ENCODE data around the gene PJVK. TPM values are rescaled to one million over a fixed set of nuclear protein-coding genes. Genes with fewer than 3 reads are reported as not detected.

PJVK gene
- total RNA-seq, 3 donors from 2014 or later = 5.2 to 9.4 (median 6.9) TPM

DNA sequence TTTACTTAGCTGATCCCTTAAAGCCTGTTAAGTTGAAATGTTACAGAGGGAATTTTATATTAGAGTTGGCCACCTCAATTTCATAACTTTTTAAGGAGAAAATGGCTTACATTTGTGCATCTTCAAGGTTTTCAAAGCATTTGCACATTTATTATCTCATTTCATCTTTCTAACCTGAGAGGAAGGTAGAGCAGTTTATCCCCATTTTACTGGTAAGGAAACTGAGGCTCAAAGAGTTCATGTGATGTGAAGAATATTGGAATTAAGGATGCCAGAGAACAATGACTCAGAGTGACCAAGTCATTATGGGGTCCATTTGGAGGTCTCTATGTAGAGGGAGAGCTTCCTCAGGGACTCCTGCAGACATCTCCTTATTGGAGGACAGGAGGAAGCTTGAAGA, 35.2 kb upstream of the PJVK start:
- H3K4me3 ChIP-seq = no peak overlapping the region
- H3K4me1 ChIP-seq = no peaks in the 10 kb centered on the region
- intact Hi-C loops (cut with DNase I; ENCODE audit: low total_unique reads) = no loop called here
- no peaks in the 10 kb centered on the region for H3K9me3 ChIP-seq
- no peak for DNase-seq (ENCODE audit: low spot score in 2 of 2)
- H3K27ac ChIP-seq = no peak overlapping the region
- TF ChIP-seq POLR2A (IDR thresholded peaks at IDR 0.05) (no peak), POLR2AphosphoS5 (IDR thresholded peaks at IDR 0.05) (no peak)
- TF ChIP-seq, protein P1, sequence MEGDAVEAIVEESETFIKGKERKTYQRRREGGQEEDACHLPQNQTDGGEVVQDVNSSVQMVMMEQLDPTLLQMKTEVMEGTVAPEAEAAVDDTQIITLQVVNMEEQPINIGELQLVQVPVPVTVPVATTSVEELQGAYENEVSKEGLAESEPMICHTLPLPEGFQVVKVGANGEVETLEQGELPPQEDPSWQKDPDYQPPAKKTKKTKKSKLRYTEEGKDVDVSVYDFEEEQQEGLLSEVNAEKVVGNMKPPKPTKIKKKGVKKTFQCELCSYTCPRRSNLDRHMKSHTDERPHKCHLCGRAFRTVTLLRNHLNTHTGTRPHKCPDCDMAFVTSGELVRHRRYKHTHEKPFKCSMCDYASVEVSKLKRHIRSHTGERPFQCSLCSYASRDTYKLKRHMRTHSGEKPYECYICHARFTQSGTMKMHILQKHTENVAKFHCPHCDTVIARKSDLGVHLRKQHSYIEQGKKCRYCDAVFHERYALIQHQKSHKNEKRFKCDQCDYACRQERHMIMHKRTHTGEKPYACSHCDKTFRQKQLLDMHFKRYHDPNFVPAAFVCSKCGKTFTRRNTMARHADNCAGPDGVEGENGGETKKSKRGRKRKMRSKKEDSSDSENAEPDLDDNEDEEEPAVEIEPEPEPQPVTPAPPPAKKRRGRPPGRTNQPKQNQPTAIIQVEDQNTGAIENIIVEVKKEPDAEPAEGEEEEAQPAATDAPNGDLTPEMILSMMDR (IDR thresholded peaks at IDR 0.05) = no peak
- no peaks in the 10 kb centered on the region for H3K27me3 ChIP-seq
- no peaks in the 10 kb centered on the region for H3K36me3 ChIP-seq

DNA sequence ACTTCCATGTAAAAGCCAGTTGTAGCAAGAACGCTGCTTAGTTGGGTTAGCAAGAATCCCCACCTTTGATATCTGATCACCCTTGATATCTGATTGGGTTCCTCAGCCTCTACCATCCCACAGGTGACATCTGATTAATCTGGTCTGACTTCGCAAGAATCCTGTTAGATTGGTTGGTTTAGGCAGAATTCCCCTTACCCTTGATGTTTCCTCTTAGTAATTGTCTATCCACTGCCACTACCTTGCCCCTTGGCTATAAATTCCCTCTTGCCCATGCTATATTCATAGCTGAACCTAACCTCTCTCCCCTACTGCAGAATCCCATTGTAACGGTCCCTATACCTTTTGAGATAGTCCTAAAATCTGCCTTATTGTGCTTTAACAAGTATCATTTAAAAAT, 33.3 kb upstream of the PJVK start:
- Histone ChIP-seq H3K4me1 (no peaks in the 10 kb centered on the region), H3K27ac (no peak overlapping the region), H3K27me3 (no peaks in the 10 kb centered on the region), H3K9me3 (no peaks in the 10 kb centered on the region), H3K4me3 (no peak overlapping the region), H3K36me3 (no peaks in the 10 kb centered on the region)
- TF ChIP-seq POLR2AphosphoS5 (IDR thresholded peaks at IDR 0.05) (no peak), POLR2A (IDR thresholded peaks at IDR 0.05) (no peak)
- TF ChIP-seq, protein P1 (IDR thresholded peaks at IDR 0.05) = no peak
- DNase-seq (ENCODE audit: low spot score in 2 of 2) = no peak
- intact Hi-C loops (cut with DNase I; ENCODE audit: low total_unique reads) = no loop called here

DNA sequence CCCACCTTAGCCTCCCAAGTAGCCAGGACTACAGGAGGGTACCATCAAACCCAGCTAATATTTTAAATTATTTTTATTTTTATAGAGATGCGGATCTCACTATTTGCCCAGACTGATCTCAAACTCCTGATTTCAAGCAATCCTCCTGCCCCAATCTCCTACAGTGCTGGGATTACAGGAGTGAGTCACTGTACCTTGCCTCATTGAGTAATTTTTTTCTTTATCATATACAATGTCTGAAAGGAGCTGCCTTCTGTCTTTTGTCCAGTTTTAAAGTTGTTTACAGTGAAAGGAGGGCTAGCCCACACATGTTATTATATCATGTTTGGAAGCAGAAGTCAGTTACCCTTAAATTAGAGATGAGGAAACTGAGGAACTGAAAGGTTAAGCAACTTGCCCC, 32.8 kb upstream of the PJVK start:
- TF ChIP-seq, protein P1 (IDR thresholded peaks at IDR 0.05) = no peak
- no peak for TF ChIP-seq POLR2AphosphoS5 (IDR thresholded peaks at IDR 0.05)
- no peak for TF ChIP-seq POLR2A (IDR thresholded peaks at IDR 0.05)
- Histone ChIP-seq H3K27me3 (no peaks in the 10 kb centered on the region), H3K36me3 (no peaks in the 10 kb centered on the region), H3K4me1 (no peaks in the 10 kb centered on the region), H3K4me3 (no peak overlapping the region), H3K27ac (no peak overlapping the region), H3K9me3 (no peaks in the 10 kb centered on the region)
- intact Hi-C loops (cut with DNase I; ENCODE audit: low total_unique reads) = no loop called here
- no peak for DNase-seq (ENCODE audit: low spot score in 2 of 2)

DNA sequence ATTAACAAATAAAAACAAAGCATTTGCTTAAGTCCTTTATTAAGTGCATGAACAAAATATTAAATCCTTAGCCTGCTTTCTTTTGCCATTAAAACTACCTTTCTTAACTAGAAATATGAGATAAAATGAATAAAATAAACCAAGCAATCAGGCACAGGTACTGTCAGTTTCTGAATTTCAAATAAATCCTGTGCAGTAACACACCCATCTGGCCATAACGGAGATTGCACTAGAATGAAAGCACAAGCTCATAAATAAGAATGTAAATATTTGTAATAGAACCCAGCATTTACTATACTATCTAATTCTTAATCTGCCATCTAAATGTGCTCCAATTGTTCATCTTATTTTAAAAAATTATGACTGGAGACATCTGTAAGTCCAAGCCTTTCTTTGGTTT, 32.1 kb upstream of the PJVK start:
- H3K27me3 ChIP-seq = no peaks in the 10 kb centered on the region
- no peak for TF ChIP-seq POLR2AphosphoS5 (IDR thresholded peaks at IDR 0.05)
- TF ChIP-seq, protein P1 (IDR thresholded peaks at IDR 0.05) = peak in 2 of 3 donors; percentile 18 to 27
- no peak for TF ChIP-seq POLR2A (IDR thresholded peaks at IDR 0.05)
- H3K4me1 ChIP-seq = no peaks in the 10 kb centered on the region
- H3K27ac ChIP-seq = no peak overlapping the region
- H3K36me3 ChIP-seq = no peaks in the 10 kb centered on the region
- peaks cover 0 to 2% of the 10 kb centered on the region in 2 donors for H3K9me3 ChIP-seq
- no peak overlapping the region for H3K4me3 ChIP-seq
- intact Hi-C loops (cut with DNase I; ENCODE audit: low total_unique reads) = no loop called here
- no peak for DNase-seq (ENCODE audit: low spot score in 2 of 2)

DNA sequence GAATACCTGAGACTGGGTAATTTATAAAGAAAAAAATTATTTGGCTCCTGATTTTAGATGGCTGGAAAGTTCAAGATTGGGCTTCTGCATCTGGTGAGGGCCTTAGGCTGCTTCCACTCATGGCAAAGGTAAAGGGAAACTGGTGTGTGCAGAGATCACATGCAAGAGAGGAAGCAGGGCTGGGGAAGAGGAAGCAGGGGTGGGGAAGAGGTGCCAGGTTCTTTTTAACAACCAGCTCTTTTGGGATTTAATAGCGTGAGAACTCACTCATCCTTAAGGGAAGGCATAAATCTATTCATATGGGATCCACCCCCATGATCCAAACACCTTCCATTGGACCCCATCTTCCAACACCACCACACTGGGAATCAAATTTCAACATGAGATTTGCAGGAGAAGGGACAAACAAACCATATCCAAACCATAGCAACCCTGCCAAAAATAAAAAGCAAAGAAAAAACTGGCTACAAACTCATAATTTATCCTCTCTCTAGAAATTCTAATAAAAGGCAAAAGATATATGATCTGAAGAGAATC, 30.6 kb upstream of the PJVK start:
- Histone ChIP-seq H3K4me1 (no peaks in the 10 kb centered on the region), H3K27me3 (no peaks in the 10 kb centered on the region), H3K9me3 (peaks cover 0 to 6% of the 10 kb centered on the region in 2 donors), H3K27ac (no peak overlapping the region), H3K36me3 (no peaks in the 10 kb centered on the region), H3K4me3 (no peak overlapping the region)
- no peak for TF ChIP-seq POLR2AphosphoS5 (IDR thresholded peaks at IDR 0.05)
- TF ChIP-seq POLR2A (IDR thresholded peaks at IDR 0.05) = no peak
- TF ChIP-seq, protein P1 (IDR thresholded peaks at IDR 0.05) = no peak
- intact Hi-C loops (cut with DNase I; ENCODE audit: low total_unique reads) = no loop called here
- no peak for DNase-seq (ENCODE audit: low spot score in 2 of 2)
